Panc1 (cell line): ENCODE results near the gene KRTAP4-6. TPM values are rescaled to one million over a fixed set of nuclear protein-coding genes. Genes with fewer than 3 reads are reported as not detected.

ENCODE experiments used
- ATAC-seq: fragments of 200-7000 bp; cut with Tn5 transposase; 2 replicates; pipeline ENCODE4 v1.9.1; 2020; ENCODE audit warnings: mild to moderate bottlenecking, moderate library complexity
- BruUV-seq: library from RNA; stranded (reverse); fragments of 400-500 nt; replicated peaks from 2 replicates; lab custom pipeline; 2021; lab: Mats Ljungman, UMichigan
- CTCF ChIA-PET: fragments of 300-600 bp; sonication (Branson Sonifier 250); formaldehyde crosslinking; loops from one replicate; lab custom pipeline; 2022; ENCODE audit warnings: antibody characterized with exemption; lab: Charles Lee
- POLR2A ChIA-PET: fragments of 300-600 bp; sonication (Branson Sonifier 250); formaldehyde crosslinking; loops from one replicate; lab custom pipeline; 2022; ENCODE audit warnings: antibody characterized with exemption; lab: Charles Lee
- DNase-seq: peaks from one replicate; pipeline ENCODE4 v3.0.0-alpha.2; 2010; ENCODE audit warnings: low read depth, low spot score
- H3K27ac ChIP-seq: 2 replicates; pipeline ENCODE4 v1.5.1; 2011; ENCODE audit warnings: mild to moderate bottlenecking, low read length, inconsistent platforms
- H3K27me3 ChIP-seq: fragments of 200-500 bp; sonication (Bioruptor generic); 2 replicates; pipeline ENCODE4 v1.6.0; 2014; ENCODE audit warnings: low read length, inconsistent platforms; ENCODE audit not compliant: control insufficient read depth, insufficient read depth
- H3K36me3 ChIP-seq: fragments of 200-500 bp; sonication (Bioruptor generic); 2 replicates; pipeline ENCODE4 v1.5.1; 2014; ENCODE audit warnings: inconsistent platforms, mild to moderate bottlenecking, low read length, moderate library complexity; ENCODE audit not compliant: control insufficient read depth, insufficient read depth
- H3K4me1 ChIP-seq: 2 replicates; pipeline ENCODE4 v1.5.1; 2011; ENCODE audit warnings: inconsistent platforms, mild to moderate bottlenecking, low read length, moderate library complexity; ENCODE audit not compliant: control insufficient read depth, insufficient read depth
- H3K4me3 ChIP-seq, 2 experiments: 2 replicates each; pipeline ENCODE4 v1.5.1; 2011 to 2012; ENCODE audit warnings: low read depth in 2 of 2, low read length in 2 of 2, mild to moderate bottlenecking in 2 of 2, inconsistent platforms in 1 of 2, moderate library complexity in 1 of 2
- H3K9me3 ChIP-seq: fragments of 200-500 bp; sonication (Bioruptor generic); 2 replicates; pipeline ENCODE4 v1.5.1; 2014; ENCODE audit warnings: low read depth, mild to moderate bottlenecking, inconsistent platforms, low read length, moderate library complexity; ENCODE audit not compliant: control insufficient read depth, insufficient read depth
- POLR2AphosphoS5 ChIP-seq: IDR thresholded peaks from 2 replicates; pipeline ENCODE4 v1.6.1; 2012; ENCODE audit warnings: mild to moderate bottlenecking, low read depth, low read length, moderate library complexity
- SIN3A ChIP-seq: IDR thresholded peaks from 2 replicates; pipeline ENCODE4 v1.6.1; 2012; ENCODE audit warnings: low read depth, mild to moderate bottlenecking, low read length, moderate library complexity, borderline replicate concordance; ENCODE audit not compliant: insufficient read depth
- TCF7L2 ChIP-seq: IDR thresholded peaks from 2 replicates; pipeline ENCODE4 v1.6.1; 2011; ENCODE audit warnings: mild to moderate bottlenecking, low read depth, low read length, inconsistent platforms
- in situ Hi-C: cut with HindIII; loops from 2 replicates; pipeline ENCODE4 v1.10.0; 2016; ENCODE audit warnings: low sequenced_read_pairs, low pct_unique_long_range_greater_than_20kb
- intact Hi-C: fragments of 100-400 bp; cut with micrococcal nuclease; formaldehyde crosslinking; loops from one replicate; pipeline ENCODE4 v1.10.0; 2022; ENCODE audit not compliant: unreplicated experiment
- total RNA-seq: library from RNA; stranded (reverse); gene quantifications from one replicate; pipeline ENCODE4 v1.2.1, GENCODE V29; 2021; ENCODE audit not compliant: unreplicated experiment
- TF ChIP-seq, protein P1 (sequence below): fragments of 450-650 bp; IDR thresholded peaks from 2 replicates; pipeline ENCODE4 v1.5.1; 2017; ENCODE audit warnings: mild to moderate bottlenecking
- TF ChIP-seq, protein P2 (sequence below), 2 experiments: IDR thresholded peaks; 2 replicates each; pipeline ENCODE4 v1.6.1; 2011 to 2012; ENCODE audit warnings: low read depth in 2 of 2, control low read depth in 1 of 2, low read length in 1 of 2, mild to moderate bottlenecking in 1 of 2, moderate library complexity in 1 of 2; ENCODE audit not compliant: insufficient read depth in 1 of 2

The KRTAP4-6 gene
- total RNA-seq, 1 experiment from 2014 or later = not detected

DNA sequence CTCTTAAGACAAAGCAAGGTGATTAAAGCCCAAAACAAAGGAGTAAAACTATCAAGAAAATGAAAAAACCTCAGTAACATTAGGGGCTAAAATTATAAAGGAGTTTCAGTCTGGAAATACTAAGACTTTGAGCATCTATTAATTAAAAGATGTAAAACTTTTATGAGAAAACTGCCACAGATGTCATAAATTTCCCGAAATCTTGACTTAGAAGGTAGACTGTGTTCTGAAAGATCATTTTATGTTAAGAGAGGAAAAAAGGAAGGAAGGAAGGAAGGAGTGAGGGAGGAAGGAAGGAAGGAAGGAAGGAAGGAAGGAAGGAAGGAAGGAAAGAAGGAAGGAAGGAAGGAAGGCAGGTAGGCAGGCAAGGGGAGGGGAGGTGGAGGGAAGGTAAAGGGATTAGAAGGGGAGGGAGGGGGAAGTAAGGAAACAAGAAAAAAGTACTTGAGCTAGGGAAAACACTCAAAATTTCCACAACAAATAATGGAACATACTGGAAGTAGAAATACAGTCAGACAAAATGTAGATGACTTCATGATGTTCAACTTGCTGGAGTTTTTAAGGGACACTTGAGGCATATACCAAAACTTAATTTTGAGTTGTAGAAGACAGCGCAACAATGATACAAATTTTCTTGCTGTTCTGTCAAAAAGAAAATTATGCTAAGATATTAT lies 7.3 kb upstream of the KRTAP4-6 start:
- ChIA-PET CTCF (no interaction called here), POLR2A (no interaction called here)
- TF ChIP-seq SIN3A = no peak
- TF ChIP-seq TCF7L2 = no peak
- TF ChIP-seq POLR2AphosphoS5 = no peak
- H3K4me1 ChIP-seq = no peaks in the 10 kb centered on the region
- in situ Hi-C loops (no loop called here), intact Hi-C loops (no loop called here)
- no peak overlapping the region for H3K4me3 ChIP-seq
- DNase-seq (no peak), ATAC-seq (no peak)
- H3K9me3 ChIP-seq = no peaks in the 10 kb centered on the region
- no TSS peak for BruUV-seq
- H3K27me3 ChIP-seq = no peaks in the 10 kb centered on the region
- no peaks in the 10 kb centered on the region for H3K36me3 ChIP-seq
- no peak overlapping the region for H3K27ac ChIP-seq

GRCh38 chr17:41145261-41145660 lies 4.9 kb upstream of the KRTAP4-6 start:
- Histone ChIP-seq H3K27ac (no peak overlapping the region), H3K27me3 (no peaks in the 10 kb centered on the region), H3K4me3 (no peak overlapping the region), H3K9me3 (no peaks in the 10 kb centered on the region), H3K4me1 (no peaks in the 10 kb centered on the region), H3K36me3 (no peaks in the 10 kb centered on the region)
- ATAC-seq = no peak
- BruUV-seq = no TSS peak
- TF ChIP-seq TCF7L2 = no peak
- TF ChIP-seq, protein P1, sequence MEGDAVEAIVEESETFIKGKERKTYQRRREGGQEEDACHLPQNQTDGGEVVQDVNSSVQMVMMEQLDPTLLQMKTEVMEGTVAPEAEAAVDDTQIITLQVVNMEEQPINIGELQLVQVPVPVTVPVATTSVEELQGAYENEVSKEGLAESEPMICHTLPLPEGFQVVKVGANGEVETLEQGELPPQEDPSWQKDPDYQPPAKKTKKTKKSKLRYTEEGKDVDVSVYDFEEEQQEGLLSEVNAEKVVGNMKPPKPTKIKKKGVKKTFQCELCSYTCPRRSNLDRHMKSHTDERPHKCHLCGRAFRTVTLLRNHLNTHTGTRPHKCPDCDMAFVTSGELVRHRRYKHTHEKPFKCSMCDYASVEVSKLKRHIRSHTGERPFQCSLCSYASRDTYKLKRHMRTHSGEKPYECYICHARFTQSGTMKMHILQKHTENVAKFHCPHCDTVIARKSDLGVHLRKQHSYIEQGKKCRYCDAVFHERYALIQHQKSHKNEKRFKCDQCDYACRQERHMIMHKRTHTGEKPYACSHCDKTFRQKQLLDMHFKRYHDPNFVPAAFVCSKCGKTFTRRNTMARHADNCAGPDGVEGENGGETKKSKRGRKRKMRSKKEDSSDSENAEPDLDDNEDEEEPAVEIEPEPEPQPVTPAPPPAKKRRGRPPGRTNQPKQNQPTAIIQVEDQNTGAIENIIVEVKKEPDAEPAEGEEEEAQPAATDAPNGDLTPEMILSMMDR = no peak
- no peak for TF ChIP-seq SIN3A
- no peak for TF ChIP-seq POLR2AphosphoS5
- TF ChIP-seq, protein P2, sequence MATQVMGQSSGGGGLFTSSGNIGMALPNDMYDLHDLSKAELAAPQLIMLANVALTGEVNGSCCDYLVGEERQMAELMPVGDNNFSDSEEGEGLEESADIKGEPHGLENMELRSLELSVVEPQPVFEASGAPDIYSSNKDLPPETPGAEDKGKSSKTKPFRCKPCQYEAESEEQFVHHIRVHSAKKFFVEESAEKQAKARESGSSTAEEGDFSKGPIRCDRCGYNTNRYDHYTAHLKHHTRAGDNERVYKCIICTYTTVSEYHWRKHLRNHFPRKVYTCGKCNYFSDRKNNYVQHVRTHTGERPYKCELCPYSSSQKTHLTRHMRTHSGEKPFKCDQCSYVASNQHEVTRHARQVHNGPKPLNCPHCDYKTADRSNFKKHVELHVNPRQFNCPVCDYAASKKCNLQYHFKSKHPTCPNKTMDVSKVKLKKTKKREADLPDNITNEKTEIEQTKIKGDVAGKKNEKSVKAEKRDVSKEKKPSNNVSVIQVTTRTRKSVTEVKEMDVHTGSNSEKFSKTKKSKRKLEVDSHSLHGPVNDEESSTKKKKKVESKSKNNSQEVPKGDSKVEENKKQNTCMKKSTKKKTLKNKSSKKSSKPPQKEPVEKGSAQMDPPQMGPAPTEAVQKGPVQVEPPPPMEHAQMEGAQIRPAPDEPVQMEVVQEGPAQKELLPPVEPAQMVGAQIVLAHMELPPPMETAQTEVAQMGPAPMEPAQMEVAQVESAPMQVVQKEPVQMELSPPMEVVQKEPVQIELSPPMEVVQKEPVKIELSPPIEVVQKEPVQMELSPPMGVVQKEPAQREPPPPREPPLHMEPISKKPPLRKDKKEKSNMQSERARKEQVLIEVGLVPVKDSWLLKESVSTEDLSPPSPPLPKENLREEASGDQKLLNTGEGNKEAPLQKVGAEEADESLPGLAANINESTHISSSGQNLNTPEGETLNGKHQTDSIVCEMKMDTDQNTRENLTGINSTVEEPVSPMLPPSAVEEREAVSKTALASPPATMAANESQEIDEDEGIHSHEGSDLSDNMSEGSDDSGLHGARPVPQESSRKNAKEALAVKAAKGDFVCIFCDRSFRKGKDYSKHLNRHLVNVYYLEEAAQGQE (IDR thresholded peaks at IDR 0.05; ENCODE audit: insufficient read depth in 1 of 2, low read depth in 2 of 2, low read length in 1 of 2) = no peak
- POLR2A ChIA-PET = no interaction called here
- no peak for DNase-seq
- intact Hi-C loops (no loop called here), in situ Hi-C loops (no loop called here)
- CTCF ChIA-PET = no interaction called here

- Histone ChIP-seq H3K36me3 (no peaks in the 10 kb centered on the region), H3K27me3 (no peaks in the 10 kb centered on the region), H3K9me3 (no peaks in the 10 kb centered on the region), H3K4me1 (no peaks in the 10 kb centered on the region), H3K27ac (no peak overlapping the region), H3K4me3 (no peak overlapping the region)
- TF ChIP-seq SIN3A (no peak), TCF7L2 (no peak), POLR2AphosphoS5 (no peak)
- TF ChIP-seq, protein P2 (IDR thresholded peaks at IDR 0.05; ENCODE audit: insufficient read depth in 1 of 2, low read depth in 2 of 2, low read length in 1 of 2) = no peak
- TF ChIP-seq, protein P1 = no peak
- ATAC-seq (no peak), DNase-seq (no peak)
- POLR2A ChIA-PET = no interaction called here
- BruUV-seq = no TSS peak
- in situ Hi-C loops = no loop called here
- CTCF ChIA-PET = no interaction called here
- intact Hi-C loops = no loop called here
Measured at GRCh38 chr17:41144846-41145245, 4.5 kb upstream of the KRTAP4-6 start.
